ENCODE measurements around the gene ZNF750.

DNA sequence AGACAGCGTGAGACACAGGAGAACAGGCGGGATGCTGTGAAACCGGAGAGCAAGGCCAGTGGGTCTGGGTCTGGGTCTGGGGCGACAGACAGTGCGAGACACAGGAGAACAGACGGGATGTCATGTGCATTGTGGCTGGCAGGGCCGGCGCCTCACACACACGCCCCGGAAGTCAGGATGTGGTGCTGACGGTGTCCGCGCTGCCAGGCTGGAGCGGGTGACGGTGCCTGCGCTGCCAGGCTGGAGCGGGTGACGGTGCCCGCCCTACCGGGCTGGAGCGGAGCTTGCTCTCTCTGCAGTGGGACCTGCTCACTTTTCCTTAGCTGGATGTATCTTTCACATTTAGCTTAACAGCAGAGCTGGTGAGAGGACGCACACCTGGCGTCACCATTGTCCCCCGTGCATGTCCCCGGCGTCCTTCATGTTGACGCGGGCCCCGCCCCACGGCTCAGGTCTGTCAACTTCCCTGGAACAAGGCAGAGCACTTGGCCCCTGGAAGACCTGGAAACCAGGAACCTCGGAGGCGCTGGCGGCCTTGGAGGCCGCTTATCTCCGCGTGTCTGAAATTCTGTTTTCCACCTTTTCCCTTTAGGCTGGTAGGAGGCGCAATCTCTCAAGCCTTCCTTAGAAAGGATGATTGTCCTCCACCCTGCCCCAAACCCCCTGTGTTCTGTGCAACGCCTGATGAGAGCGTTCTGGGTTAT lies 43.0 kb upstream of the ZNF750 start:
- TF ChIP-seq, protein P1, sequence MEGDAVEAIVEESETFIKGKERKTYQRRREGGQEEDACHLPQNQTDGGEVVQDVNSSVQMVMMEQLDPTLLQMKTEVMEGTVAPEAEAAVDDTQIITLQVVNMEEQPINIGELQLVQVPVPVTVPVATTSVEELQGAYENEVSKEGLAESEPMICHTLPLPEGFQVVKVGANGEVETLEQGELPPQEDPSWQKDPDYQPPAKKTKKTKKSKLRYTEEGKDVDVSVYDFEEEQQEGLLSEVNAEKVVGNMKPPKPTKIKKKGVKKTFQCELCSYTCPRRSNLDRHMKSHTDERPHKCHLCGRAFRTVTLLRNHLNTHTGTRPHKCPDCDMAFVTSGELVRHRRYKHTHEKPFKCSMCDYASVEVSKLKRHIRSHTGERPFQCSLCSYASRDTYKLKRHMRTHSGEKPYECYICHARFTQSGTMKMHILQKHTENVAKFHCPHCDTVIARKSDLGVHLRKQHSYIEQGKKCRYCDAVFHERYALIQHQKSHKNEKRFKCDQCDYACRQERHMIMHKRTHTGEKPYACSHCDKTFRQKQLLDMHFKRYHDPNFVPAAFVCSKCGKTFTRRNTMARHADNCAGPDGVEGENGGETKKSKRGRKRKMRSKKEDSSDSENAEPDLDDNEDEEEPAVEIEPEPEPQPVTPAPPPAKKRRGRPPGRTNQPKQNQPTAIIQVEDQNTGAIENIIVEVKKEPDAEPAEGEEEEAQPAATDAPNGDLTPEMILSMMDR (IDR thresholded peaks at IDR 0.05): peak in 1 of 7 experiments; percentile 18
- TF ChIP-seq POLR2AphosphoS5 (IDR thresholded peaks at IDR 0.05): peak in 2 of 3 donors; percentile 54 to 72
- TF ChIP-seq EP300 (IDR thresholded peaks at IDR 0.05): no peak
